Activated T-helper 1 cell treated with Interleukin-2 at 50 U/mL for 16 hours (primary cell): ENCODE measurements around the gene GARIN5A.

Source experiments
- DNase-seq: peaks from one replicate; pipeline ENCODE4 v3.0.0-alpha.2; 2020; ENCODE audit warnings: low read depth

Gene GARIN5A

DNA sequence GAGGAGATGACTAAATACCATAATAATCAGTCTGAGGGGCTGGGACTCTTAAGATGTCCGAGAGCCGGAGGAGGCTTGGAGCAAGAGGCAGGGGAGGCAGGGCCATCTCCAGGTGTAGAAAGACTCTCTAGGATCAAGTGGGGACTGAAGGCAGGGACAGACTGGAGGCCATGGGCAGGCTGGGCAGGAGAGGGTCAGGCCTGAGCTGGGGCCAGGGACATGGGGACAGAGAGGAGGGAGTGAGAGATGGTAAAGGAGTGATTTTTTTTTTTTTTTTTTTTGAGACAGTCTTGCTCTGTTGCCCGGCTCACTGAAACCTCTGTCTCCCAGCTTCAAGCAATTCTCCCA is 32.2 kb upstream of the GARIN5A start:
- DNase-seq, result no peak

DNA sequence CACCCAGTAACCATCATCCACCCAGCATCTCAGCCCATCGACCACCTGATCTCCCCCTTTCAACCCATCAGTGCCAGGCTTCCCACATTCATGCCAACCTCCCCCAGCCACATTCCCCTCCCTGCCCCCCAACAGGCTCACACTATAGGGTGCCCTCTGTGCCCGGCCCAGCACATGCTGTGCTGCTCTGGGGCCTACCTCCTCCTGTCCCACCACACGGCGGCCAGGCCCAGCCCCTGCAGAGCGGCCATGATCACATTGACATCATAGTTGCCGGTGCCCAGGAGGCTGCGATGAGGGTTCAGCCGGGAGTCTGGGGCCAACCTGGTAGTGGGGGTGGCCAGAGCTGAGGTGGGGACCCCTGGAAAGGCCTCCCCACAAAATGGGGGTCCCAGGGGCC is 30.7 kb upstream of the GARIN5A start:
- no peak for DNase-seq

DNA sequence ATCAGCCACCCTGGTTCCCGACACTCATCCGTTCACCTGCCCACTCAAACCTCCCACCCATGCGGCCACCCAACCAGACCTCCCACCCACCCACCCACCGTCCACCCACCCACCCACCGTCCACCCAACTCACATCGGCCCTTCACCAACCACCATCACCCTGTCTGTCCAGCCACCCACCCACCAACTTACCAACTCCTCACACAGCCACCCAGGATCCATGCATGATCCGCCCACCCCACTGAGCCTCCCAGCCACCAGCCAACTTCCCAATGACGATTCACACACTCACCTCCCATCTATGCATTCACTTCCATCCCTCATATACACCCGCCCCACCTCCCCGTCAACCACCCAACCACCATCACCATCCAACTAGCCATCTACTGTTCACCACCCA is 30.1 kb upstream of the GARIN5A start:
- DNase-seq, result no peak

DNA sequence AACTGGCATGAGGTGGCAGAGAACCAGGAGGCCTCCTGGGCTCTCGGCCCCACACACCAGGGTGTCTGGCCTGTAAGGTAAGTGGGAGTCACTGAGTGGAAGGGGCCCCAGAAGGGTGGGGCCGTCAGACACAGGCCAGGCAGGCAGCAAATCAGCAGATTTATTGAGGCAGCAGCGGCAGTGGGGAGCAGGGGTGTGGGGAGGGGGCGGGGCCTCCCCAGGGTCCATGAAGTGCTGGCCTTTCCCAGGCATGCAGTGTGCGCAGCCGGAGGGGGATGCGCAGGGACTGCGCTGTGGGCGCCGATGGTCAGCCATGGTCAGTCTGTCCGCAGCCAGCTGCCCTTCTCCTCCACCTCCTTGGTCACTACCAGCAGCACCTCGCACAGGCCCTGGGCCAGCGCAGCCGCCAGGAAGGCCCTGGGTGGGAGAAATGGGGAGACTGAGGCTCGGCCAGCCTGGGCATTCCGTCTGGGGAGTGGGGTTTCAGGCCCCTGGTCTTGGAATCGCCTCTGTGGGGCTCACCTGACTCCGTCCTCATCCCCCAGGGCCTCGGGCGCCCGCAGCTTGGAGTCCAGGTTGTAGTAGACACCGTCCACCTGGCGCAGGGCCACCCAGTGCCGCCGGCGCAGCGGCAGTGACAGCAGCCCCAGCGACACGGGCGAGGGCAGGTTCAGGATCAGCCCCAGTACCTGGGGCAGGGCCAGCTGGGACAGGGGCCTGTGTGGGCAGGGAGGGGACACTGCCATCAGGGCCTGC is 29.4 kb upstream of the GARIN5A start:
- DNase-seq, result no peak

DNA sequence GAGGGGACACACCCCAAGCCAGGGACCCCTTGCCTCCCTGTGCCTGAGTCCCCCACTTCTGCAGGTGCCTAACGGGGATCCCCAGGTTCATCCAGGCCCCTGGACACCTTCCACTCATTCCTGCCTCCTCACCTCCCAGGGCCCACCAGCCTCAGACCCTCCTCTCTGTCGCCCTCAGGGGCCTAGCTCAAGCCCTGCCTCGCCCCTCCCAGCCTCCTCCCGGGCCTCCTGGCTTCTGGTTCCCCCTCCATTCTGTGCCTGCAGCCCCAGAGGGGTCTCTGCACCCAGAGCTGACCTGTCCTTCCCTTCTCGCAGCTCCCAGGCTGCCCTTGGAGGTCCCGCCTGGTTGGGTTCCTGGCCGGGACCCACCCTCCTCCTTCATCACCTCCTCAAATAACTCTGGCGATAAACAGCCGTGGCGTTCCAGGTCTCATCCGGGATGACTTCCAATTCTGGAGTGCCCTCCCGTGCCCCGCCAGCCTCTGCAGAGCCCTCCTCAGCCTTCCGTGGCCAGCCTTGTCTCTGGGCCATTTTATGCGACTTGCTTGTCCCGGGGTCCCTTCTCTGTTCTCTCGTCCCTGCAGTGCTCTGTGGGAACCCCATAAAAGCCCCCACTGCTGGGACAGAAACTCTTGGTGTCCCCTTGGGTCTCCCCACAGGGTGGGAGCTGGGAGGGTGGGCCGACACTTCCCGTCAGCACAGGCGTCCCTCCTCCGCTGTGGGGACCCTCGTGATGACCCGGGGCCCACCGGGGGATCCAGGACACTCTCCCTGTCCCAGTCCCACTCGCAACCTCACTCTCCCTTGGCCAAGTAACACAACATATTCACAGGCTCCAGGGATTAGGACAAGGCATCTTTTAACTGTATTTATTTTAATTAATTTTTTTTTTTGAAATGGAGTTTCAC is 25.2 kb upstream of the GARIN5A start:
- no peak for DNase-seq

DNA sequence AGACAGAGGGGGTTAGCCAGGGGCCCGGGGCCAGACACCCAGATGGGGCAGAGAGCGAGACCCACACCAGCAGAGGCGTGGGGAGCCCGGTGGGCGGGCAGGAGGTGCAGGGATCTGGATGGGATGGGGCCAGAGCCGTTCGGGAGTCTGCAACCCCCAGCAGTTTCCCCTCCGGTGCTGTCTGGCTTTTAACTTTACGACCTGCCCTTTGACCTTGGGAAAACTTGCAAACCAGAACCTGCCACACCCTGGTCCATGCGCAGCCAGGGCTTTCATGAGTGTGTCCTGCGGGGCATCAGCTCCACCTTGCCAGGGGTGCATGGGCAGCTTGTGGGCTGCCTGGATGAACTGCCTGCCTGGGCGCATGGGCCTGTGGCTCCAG is 24.5 kb upstream of the GARIN5A start:
- DNase-seq, result no peak

- DNase-seq, result no peak
Measured at GRCh38 chr19:50500753-50501151, 24.1 kb upstream of the GARIN5A start.

DNA sequence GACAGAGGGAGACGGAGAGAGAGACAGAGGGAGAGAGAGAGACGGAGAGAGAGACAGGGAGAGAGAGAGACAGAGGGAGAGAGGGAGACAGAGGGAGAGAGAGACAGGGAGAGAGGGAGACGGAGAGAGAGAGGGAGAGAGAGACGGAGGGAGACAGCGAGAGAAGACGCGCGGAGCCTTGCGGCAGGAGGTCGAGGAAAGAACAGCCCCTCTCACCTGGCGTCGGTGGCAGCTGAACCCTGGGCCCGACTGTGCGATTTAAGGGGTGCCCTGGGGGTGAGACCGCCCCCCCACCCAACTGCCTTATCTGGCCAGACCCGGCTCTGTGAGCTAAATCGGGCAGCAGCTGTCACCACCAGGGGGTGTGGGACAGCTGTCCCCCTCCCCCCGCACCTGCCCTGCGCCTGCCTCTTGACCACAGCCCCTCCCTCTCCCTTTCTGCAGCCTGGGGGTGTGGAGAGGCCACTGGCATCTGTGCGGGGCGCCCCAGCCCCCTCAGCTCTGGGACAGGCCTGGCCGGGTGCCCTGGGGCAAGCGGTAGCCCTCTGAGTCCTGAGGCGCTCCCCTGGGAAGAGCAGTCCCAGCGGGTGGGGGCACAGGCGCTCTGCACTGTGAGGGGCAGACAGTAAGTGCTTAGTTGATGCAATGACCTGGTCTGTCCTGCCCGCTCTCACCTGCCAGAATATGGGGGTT is 23.6 kb upstream of the GARIN5A start:
- no peak for DNase-seq

- DNase-seq, result no peak
Measured at GRCh38 chr19:50498219-50499056, 21.8 kb upstream of the GARIN5A start.

DNA sequence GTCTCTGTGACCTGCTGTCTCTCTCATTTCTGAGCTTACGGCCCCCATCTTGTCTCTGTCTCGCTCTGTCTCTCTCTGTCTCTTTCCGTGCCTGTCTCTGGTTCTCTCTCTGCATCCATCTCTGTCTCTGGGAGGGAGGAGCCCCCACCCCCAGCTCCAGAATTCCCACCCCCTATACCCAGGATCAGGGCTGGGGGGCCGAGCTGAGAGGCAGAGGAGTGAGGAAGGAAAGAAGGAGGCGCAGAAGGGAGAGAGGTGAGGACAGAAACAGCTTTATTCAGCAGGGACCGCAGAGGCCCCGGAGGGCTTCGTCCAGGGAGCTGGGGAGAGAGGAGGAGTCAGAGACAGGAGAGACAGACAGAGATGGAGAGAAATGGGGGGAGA is 20.4 kb upstream of the GARIN5A start:
- DNase-seq, result no peak

GRCh38 chr19:50496189-50497021 is 19.8 kb upstream of the GARIN5A start:
- no peak for DNase-seq

GRCh38 chr19:50495020-50495531 is 18.4 kb upstream of the GARIN5A start:
- DNase-seq, result no peak

- no peak for DNase-seq
Measured at GRCh38 chr19:50494186-50495019, 17.8 kb upstream of the GARIN5A start.

GRCh38 chr19:50493171-50493570 is 16.5 kb upstream of the GARIN5A start:
- no peak for DNase-seq

- no peak for DNase-seq
Measured at GRCh38 chr19:50492303-50493052, 15.8 kb upstream of the GARIN5A start.

DNA sequence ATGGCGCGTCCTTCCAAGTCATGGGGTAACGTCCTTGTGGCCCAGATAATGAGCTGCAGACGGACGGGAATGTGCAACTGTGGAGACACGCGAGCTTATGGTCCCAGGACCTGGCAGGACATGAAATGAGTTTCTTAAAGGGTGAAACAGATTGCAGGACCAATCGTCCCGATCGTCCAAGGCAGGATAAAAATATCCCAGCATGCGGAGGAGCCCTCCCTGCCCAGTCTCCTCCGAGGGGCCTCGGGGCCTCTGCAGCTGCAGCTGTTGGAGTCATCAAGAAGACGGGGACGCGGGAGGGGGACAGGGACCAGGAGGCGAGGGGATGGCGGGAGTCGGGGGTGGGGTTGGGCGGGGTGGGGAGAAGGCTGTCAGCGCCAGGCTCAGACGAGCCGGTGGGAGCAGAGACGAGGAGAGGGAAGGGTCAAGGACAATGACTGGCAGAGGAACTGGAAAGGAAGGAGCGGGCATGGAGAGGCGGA is 14.4 kb upstream of the GARIN5A start:
- DNase-seq, result no peak

- DNase-seq, result no peak
Measured at GRCh38 chr19:50490411-50490811, 13.8 kb upstream of the GARIN5A start.

DNA sequence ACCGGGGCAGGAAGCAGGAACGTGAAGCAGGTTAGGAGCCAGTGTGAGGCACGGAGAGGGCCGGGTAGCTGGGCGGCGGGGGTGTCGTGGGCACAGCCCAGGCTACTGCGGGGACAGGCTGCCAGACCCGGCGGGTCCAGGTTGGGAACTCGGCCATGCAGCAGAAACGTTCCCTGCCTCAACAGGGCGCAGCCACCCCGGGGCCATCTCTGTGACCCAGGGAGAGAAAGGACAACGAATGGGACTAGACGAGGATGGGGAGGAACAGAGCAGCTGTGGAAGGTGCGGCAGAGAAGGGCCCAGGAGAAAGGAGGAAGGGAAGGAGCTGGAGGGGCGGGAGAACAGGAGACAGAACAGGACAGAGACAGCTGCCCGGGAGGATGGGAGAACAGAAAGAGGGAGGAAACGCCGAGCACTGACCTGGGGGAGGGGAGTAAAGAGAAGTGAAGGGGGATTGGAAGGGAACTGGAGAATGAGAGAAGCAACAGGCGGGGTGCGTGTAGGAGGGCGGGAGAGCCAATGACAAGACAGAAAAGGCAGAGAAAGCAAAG is 12.9 kb upstream of the GARIN5A start:
- DNase-seq, result no peak
